Esophagus (tissue), 2 donors: ENCODE measurements around the gene C11orf21. TPM values are rescaled to one million over a fixed set of nuclear protein-coding genes. Genes with fewer than 3 reads are reported as not detected.
"Not testable (repeated sequence)": the region's sequence is repeated elsewhere in the genome, so short reads cannot be mapped to it uniquely, and the experiment has no call there.

ENCODE experiments used
- H3K27ac ChIP-seq, 2 donors: one replicate each; pipeline ENCODE4 v1.5.1; 2013; ENCODE audit warnings: low read depth in 2 of 2, mild to moderate bottlenecking in 2 of 2, inconsistent platforms in 1 of 2, low read length in 1 of 2, moderate library complexity in 1 of 2
- H3K27me3 ChIP-seq, 2 donors: one replicate each; pipeline ENCODE4 v1.6.1; 2013; ENCODE audit warnings: low read length in 2 of 2, control low read depth in 1 of 2, mild to moderate bottlenecking in 1 of 2; ENCODE audit not compliant: insufficient read depth in 2 of 2, control insufficient read depth in 1 of 2
- H3K36me3 ChIP-seq, 2 donors: one replicate each; pipeline ENCODE4 v1.6.1; 2013; ENCODE audit warnings: low read length in 1 of 2; ENCODE audit not compliant: control insufficient read depth in 2 of 2, insufficient read depth in 2 of 2
- H3K4me1 ChIP-seq, 2 donors: one replicate each; pipeline ENCODE4 v1.6.1; 2013; ENCODE audit warnings: low read length in 1 of 2; ENCODE audit not compliant: control insufficient read depth in 2 of 2, insufficient read depth in 2 of 2
- H3K4me3 ChIP-seq, 2 donors: one replicate each; pipeline ENCODE4 v1.5.1; 2013; ENCODE audit warnings: low read length in 2 of 2, mild to moderate bottlenecking in 2 of 2, low read depth in 1 of 2, moderate library complexity in 1 of 2
- H3K9me3 ChIP-seq, 2 donors: one replicate each; pipeline ENCODE4 v1.6.1; 2013; ENCODE audit warnings: mild to moderate bottlenecking in 2 of 2, low read depth in 1 of 2, low read length in 1 of 2, moderate library complexity in 1 of 2; ENCODE audit not compliant: control insufficient read depth in 2 of 2, insufficient read depth in 1 of 2
- WGBS, 2 donors: extraction: QIAGEN DNeasy Blood & Tissue Kit; methylation state at CpG; one replicate each; pipeline ENCODE4 v1.1.7; 2013; 5-methylcytosine and 5-hydroxymethylcytosine counted together
- polyA plus RNA-seq, 2 donors: library from polyadenylated mRNA; stranded (reverse); fragments of 200-250 nt; gene quantifications; one replicate each; pipeline ENCODE4 v1.2.3, GENCODE V29; 2013
- donor health status: healthy with polysubstance abuse.
- donor health status: Bipolar disorder and iron deficiency.

Gene C11orf21
- polyA plus RNA-seq, 2 donors = 0.42 to 0.45 TPM

DNA sequence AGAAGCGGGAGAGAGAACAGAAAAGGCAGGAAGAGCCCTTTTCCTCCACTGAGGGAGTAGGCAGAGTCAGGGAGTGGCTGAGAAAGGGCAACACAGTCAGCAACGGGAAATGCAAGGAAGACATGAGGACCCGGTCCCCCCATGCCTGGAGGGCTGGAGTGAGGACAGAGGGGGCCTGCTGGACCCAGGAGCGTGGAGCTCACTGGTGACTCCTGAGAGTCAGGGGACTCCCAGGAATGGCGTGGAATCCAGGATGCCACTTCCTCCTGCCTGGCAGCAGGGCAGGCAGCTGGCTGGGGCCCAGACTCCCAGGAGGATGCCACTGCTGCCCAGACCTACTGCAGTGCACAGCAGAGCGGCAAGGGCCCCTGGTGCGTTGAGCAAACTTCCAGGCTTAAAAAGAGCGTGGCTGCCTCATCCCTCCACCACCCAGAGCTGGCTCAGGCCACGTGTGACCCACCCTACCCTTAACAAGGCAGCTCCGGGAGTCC, 11.3 kb downstream of the C11orf21 start:
- no peaks in the 10 kb centered on the region for H3K27me3 ChIP-seq
- WGBS, 2 donors = 32 to 50% methylated on average over 10 of the region's 10 CpGs
- H3K4me1 ChIP-seq = no peaks in the 10 kb centered on the region
- no peaks in the 10 kb centered on the region for H3K36me3 ChIP-seq
- no peak overlapping the region for H3K4me3 ChIP-seq
- no peak overlapping the region for H3K27ac ChIP-seq
- H3K9me3 ChIP-seq = peaks cover 0 to 3% of the 10 kb centered on the region in 2 donors

DNA sequence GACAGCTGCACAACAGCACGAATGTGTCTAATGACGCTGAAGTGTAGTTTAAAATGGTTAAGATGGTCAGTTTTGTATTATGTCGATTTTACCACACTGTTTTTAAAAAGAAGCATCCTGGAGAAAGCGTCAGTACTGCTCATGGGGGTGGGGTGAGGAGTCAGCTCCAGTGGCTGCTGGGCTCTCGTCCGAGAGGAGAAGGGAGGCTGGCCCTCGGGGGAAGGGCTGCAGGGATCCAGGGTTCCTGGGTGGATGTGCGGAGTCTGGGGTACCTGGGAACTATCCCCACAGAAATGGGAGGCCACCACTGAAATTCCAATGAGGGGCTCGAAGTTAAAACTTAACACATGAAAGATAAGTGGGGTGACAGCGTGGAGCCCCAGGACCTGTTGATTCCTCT, 11.9 kb downstream of the C11orf21 start:
- no peak overlapping the region for H3K4me3 ChIP-seq
- WGBS, 2 donors = 73 to 81% methylated on average over 10 of the region's 10 CpGs
- H3K4me1 ChIP-seq = no peaks in the 10 kb centered on the region
- no peak overlapping the region for H3K27ac ChIP-seq
- H3K27me3 ChIP-seq = no peaks in the 10 kb centered on the region
- peaks cover 0 to 3% of the 10 kb centered on the region in 2 donors for H3K9me3 ChIP-seq
- no peaks in the 10 kb centered on the region for H3K36me3 ChIP-seq

DNA sequence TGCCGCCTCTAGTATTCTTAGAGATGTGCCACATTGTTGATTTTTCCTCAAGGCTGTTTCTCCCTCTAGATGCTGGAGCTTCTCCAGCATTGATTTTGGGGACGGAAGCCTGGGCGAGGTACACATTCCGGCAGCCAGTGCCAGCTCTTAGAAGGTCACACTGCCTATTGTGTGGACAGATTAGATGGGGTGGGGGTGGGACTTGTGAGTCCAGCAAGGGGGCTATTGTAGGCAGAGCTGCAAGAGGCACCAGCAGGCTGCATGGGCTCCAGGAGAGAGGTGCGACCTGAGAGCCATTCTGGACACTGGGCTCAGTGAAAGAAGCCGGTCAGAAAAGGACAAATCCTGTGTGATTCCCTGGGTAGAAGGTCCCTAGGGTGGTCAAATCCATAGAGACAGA, 12.4 kb downstream of the C11orf21 start:
- no peaks in the 10 kb centered on the region for H3K36me3 ChIP-seq
- no peaks in the 10 kb centered on the region for H3K27me3 ChIP-seq
- no peaks in the 10 kb centered on the region for H3K4me1 ChIP-seq
- H3K27ac ChIP-seq = no peak overlapping the region
- no peak overlapping the region for H3K4me3 ChIP-seq
- WGBS, 2 donors = 59 to 61% methylated on average over 6 of the region's 6 CpGs
- H3K9me3 ChIP-seq = peaks cover 0 to 3% of the 10 kb centered on the region in 2 donors

DNA sequence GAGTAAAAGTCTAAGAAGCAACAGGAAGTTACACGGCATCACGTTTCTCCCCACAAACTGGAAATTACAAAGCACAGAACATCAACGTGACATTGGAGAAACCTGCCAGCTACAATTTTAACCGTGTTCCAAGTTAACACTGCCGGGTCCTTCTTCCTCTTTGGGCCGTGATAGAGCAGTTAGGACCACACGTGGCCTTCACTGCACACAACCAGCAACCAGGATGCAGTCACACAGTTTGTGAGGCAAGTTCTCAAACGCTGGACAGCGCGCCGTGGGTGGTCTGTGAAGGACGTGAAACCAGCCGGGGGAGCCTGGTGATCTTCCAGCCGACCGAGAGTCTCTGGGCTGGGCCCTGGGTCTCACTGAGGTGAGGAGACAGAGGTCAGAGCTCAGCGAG, 14.6 kb downstream of the C11orf21 start:
- Histone ChIP-seq H3K4me1 (no peaks in the 10 kb centered on the region), H3K36me3 (no peaks in the 10 kb centered on the region), H3K4me3 (no peak overlapping the region), H3K27ac (no peak overlapping the region), H3K27me3 (no peaks in the 10 kb centered on the region), H3K9me3 (peaks cover 0 to 3% of the 10 kb centered on the region in 2 donors)
- 54% methylated on average over 16 of the region's 16 CpGs for WGBS, 2 donors

DNA sequence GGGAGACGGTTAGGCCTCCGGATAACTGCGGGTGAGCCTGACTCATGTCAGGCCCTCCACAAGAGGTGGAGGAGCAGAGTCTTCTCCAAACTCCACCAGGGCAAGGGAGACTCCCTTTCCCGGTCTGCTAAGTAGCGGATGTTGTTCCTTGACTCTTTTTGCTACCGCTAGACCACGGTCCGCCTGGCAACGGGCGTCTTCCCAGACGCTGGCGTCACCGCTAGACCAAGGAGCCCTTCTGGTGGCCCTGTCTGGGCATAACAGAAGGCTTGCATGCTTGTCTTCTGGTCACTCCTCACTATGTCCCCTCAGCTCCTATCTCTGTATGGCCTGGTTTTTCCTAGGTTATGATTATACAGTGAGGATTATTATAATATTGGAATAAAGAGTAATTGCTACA, 15.4 kb downstream of the C11orf21 start:
- H3K27me3 ChIP-seq, H3K36me3 ChIP-seq, H3K4me3 ChIP-seq, H3K9me3 ChIP-seq, H3K27ac ChIP-seq, H3K4me1 ChIP-seq: not testable (repeated sequence)
- 76 to 87% methylated on average over 13 of the region's 13 CpGs for WGBS, 2 donors

DNA sequence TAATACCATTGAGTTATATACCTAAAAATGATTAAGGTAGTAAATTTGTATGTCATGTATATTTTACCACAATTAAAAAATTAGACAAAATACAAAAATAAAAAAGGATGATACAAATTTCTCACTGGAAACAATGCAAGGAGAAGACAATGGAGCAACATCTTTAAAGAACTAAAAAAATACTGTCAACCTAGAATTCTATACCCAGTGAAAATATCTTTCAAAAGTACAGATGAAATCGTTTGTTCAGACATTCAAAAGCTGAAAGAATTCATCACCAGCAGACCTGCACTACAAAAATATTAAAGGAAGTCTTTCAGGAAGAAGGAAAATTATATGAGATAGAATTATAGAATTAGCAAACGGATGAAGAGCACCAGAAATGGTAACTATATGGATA, 21.5 kb downstream of the C11orf21 start:
- Histone ChIP-seq H3K27me3 (peaks cover 0 to 12% of the 10 kb centered on the region in 2 donors), H3K36me3 (no peaks in the 10 kb centered on the region), H3K4me1 (peaks cover 0 to 2% of the 10 kb centered on the region in 2 donors), H3K4me3 (no peak overlapping the region), H3K27ac (no peak overlapping the region), H3K9me3 (peaks cover 0 to 2% of the 10 kb centered on the region in 2 donors)
- WGBS, 2 donors = 68 to 75% methylated on average over 2 of the region's 2 CpGs

DNA sequence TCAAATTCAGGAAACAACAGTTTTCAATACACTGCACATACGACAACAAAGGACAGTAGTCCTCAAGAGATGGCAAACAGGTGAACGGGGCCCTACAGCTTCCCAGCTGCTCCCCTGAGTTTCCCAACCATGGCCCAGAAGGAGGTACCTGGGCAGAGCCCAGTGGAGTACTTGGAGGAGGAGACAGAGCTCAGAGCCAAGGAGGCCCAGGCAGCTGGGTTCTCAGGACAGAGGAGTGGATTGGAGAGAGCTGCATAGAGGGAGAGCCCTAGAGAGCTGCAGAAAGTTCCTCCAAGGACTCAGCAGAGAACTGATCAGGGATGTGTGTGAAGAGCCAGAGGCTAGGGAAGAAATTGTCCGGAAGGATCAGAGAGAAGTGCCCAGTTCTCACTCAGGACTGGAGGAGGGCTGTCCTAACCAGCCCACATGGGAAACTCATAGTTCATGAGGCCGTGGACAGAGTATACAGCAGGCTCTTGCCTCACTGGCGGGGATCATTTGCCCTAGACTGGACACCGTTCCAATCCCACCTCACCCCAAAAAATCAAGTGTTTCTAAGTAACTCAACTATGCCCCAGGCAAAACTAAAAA, 23.7 kb downstream of the C11orf21 start:
- Histone ChIP-seq H3K4me3 (no peak overlapping the region), H3K4me1 (peaks cover 0 to 2% of the 10 kb centered on the region in 2 donors), H3K27ac (no peak overlapping the region), H3K9me3 (peaks cover 0 to 2% of the 10 kb centered on the region in 2 donors), H3K36me3 (no peaks in the 10 kb centered on the region), H3K27me3 (peaks cover 0 to 12% of the 10 kb centered on the region in 2 donors)
- 84 to 85% methylated on average over 6 of the region's 6 CpGs for WGBS, 2 donors

DNA sequence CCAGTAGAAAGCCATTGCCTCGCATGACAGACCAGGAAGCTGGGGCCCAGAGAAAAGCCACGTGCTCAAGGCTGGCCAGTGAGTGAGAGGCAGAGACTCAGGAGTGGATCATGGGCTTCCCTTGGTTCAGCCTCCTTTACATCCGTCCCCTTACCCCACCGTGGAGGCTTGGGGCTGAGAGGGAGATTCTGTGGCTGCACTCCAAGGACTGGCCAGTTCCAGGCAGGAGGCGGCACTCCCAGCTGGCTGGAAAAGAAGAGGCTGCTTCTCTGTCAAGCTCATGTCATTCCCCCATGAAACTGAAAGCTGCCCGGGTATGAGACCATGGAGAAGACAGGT, 24.7 kb downstream of the C11orf21 start:
- H3K4me3 ChIP-seq = no peak overlapping the region
- H3K27ac ChIP-seq = no peak overlapping the region
- peaks cover 0 to 2% of the 10 kb centered on the region in 2 donors for H3K9me3 ChIP-seq
- WGBS, 2 donors = 62 to 66% methylated on average over 6 of the region's 6 CpGs
- H3K27me3 ChIP-seq = peaks cover 0 to 12% of the 10 kb centered on the region in 2 donors
- H3K36me3 ChIP-seq = no peaks in the 10 kb centered on the region
- peaks cover 0 to 2% of the 10 kb centered on the region in 2 donors for H3K4me1 ChIP-seq

DNA sequence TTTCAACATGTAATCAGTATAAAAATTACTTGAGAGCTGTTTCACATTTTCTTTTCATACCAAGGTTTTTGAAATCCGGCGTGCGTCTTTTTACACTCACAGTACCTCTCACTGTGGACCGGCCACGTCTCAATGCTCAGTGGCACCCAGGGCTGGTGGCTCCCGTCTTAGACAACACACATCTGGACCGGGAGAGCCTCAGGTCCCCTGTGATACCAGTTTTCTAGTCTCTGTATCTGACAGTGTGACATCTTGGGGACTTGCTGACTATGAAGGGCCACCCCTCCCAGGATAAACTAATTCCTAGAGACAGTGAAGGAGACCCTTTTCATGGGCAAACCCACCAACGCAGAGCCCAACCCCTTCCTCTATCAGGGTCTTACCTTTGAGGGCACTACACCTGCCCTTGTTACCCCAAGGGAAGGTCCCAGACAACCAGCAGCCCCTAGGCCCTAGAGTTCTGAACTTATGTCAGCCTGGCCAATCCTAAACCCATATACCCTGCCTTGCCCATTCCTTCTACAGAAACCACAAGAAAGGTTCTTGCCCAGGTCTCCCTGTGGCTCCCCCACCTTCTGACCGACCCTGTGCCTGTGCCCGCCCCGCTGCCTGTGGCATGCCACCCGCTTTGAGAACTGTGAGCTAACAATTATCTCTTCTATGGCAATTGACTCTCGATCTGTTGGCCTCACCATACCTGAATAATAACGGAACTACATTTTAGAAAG, 25.3 kb downstream of the C11orf21 start:
- H3K4me1 ChIP-seq = peaks cover 0 to 2% of the 10 kb centered on the region in 2 donors

More for the DNA sequence above, 25.3 kb downstream of the C11orf21 start:
- Histone ChIP-seq H3K27me3 (peaks cover 2 to 12% of the 10 kb centered on the region in 2 donors), H3K9me3 (peaks cover 0 to 2% of the 10 kb centered on the region in 2 donors), H3K27ac (no peak overlapping the region), H3K4me3 (no peak overlapping the region), H3K36me3 (no peaks in the 10 kb centered on the region)
- WGBS, 2 donors = 93 to 94% methylated on average over 14 of the region's 14 CpGs
